Measurements from ENCODE around the gene C4BPB. TPM values are rescaled to one million over a fixed set of nuclear protein-coding genes. Genes with fewer than 3 reads are reported as not detected.

C4BPB gene
- total RNA-seq, 1 donor from 2014 or later, result not detected

DNA sequence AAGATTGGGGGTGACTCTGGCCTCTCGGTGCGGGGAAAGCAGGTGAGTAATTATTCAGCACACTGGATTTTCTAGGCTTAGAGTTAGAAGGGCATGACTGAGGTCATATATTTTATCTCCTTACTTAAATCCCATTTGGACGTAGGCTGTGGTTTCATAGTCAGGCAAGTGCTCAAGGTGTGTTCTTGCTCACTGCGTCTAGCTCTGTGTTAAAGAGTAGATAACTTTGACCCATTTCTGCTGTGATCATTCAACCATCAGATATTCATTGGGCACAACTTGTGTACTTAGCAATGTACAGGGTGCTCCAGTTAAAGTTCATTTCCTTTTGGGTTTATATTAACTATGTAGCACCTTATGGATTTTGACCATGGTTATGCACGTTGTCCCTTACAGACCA, 21.0 kb upstream of the C4BPB start:
- Mint-ChIP-seq H3K4me3 (ENCODE audit: low read depth) (no peak overlapping the region), H3K4me1 (ENCODE audit: low read depth) (no peaks in the 10 kb centered on the region), H3K36me3 (ENCODE audit: insufficient read depth) (peaks cover 10% of the 10 kb centered on the region), H3K27me3 (no peaks in the 10 kb centered on the region), H3K27ac (no peak overlapping the region), H3K9me3 (ENCODE audit: low read depth) (no peaks in the 10 kb centered on the region)
- no peak for DNase-seq (ENCODE audit: low spot score, unreplicated experiment)
- TF ChIP-seq, protein P1, sequence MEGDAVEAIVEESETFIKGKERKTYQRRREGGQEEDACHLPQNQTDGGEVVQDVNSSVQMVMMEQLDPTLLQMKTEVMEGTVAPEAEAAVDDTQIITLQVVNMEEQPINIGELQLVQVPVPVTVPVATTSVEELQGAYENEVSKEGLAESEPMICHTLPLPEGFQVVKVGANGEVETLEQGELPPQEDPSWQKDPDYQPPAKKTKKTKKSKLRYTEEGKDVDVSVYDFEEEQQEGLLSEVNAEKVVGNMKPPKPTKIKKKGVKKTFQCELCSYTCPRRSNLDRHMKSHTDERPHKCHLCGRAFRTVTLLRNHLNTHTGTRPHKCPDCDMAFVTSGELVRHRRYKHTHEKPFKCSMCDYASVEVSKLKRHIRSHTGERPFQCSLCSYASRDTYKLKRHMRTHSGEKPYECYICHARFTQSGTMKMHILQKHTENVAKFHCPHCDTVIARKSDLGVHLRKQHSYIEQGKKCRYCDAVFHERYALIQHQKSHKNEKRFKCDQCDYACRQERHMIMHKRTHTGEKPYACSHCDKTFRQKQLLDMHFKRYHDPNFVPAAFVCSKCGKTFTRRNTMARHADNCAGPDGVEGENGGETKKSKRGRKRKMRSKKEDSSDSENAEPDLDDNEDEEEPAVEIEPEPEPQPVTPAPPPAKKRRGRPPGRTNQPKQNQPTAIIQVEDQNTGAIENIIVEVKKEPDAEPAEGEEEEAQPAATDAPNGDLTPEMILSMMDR (IDR thresholded peaks at IDR 0.05; ENCODE audit: unreplicated experiment), result no peak

DNA sequence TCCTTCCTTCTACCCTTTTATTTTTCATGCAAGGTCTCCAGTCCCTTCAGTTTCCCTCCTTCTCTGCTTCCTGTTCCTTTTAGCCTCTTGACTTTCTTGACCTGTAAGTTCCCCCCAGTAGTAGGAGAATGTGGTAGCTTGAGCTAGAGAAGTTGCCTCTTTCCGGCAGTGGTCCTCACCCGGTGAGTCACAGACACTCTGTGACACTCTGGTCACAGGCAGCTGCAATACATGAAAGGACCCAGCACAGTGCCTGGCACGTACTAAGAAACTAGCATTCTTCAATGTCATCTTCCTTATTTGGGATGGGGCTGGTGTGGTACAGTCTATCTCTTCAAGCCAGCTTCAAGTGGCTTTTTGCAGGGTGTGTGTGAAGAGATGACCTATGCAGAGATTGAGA, 19.6 kb upstream of the C4BPB start:
- Mint-ChIP-seq H3K4me3 (ENCODE audit: low read depth) (no peak overlapping the region), H3K9me3 (ENCODE audit: low read depth) (no peaks in the 10 kb centered on the region), H3K36me3 (ENCODE audit: insufficient read depth) (peaks cover 7% of the 10 kb centered on the region), H3K27ac (no peak overlapping the region), H3K4me1 (ENCODE audit: low read depth) (no peaks in the 10 kb centered on the region), H3K27me3 (no peaks in the 10 kb centered on the region)
- DNase-seq (ENCODE audit: low spot score, unreplicated experiment), result no peak
- TF ChIP-seq, protein P1 (IDR thresholded peaks at IDR 0.05; ENCODE audit: unreplicated experiment), result no peak

DNA sequence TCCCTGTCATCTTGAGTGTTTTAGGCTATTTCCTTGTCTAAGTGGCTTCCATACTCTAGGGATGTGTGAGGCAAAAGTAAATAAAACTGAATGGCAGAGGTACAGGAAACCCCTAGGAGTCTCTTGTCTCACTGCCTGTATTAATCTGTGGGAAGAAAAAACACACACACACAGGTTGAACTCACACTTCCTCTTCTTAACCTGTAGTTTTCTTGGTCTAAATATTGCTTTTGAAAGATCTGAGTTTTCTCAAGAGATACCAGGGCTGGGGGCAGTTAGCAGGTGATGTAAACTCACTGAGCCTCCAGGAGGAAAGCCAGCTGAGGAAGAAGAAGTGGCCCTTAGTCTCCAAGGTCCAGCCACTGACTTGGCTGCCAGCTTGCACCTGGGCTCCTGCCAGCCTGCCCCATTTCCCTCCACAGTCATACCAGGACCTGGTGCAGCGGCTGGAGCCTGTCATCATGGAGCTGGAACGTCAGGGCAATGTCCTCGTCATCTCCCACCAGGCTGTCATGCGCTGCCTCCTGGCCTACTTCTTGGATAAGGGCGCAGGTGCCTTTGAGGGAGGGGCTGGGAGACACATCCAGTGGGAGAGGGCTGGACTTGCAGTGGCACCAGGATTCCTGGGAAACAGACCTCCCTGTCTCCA, 18.7 kb upstream of the C4BPB start:
- no peaks in the 10 kb centered on the region for H3K4me1 Mint-ChIP-seq (ENCODE audit: low read depth)
- TF ChIP-seq, protein P1 (IDR thresholded peaks at IDR 0.05; ENCODE audit: unreplicated experiment), result no peak
- peaks cover 7% of the 10 kb centered on the region for H3K36me3 Mint-ChIP-seq (ENCODE audit: insufficient read depth)
- H3K9me3 Mint-ChIP-seq (ENCODE audit: low read depth), result no peaks in the 10 kb centered on the region
- H3K27ac Mint-ChIP-seq, result no peak overlapping the region
- H3K4me3 Mint-ChIP-seq (ENCODE audit: low read depth), result no peak overlapping the region
- H3K27me3 Mint-ChIP-seq, result no peaks in the 10 kb centered on the region
- DNase-seq (ENCODE audit: low spot score, unreplicated experiment), result no peak

DNA sequence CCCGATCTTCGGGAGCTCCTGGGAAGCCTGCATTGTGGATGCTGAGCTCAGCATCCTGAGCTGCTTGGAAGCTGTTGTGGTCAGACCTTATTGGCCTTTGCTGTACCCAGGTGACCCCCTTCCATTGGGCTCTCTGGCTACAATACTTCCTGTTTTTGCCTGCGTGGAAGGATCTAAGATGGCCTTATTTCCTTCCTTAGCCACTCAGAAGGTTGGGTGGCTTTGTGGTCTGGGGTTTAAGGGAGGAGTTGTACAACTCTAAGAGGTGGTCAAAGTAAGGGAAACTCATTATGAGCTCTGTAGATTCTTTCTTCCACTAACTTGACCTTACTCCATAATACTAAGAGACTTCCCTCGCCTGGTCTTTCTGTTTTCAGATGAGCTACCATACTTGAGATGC, 17.8 kb upstream of the C4BPB start:
- Mint-ChIP-seq H3K27ac (peak overlapping the region; percentile 64), H3K4me3 (ENCODE audit: low read depth) (no peak overlapping the region), H3K27me3 (no peaks in the 10 kb centered on the region), H3K36me3 (ENCODE audit: insufficient read depth) (peaks cover 4% of the 10 kb centered on the region), H3K4me1 (ENCODE audit: low read depth) (no peaks in the 10 kb centered on the region), H3K9me3 (ENCODE audit: low read depth) (no peaks in the 10 kb centered on the region)
- TF ChIP-seq, protein P1 (IDR thresholded peaks at IDR 0.05; ENCODE audit: unreplicated experiment), result no peak
- DNase-seq (ENCODE audit: low spot score, unreplicated experiment), result no peak

DNA sequence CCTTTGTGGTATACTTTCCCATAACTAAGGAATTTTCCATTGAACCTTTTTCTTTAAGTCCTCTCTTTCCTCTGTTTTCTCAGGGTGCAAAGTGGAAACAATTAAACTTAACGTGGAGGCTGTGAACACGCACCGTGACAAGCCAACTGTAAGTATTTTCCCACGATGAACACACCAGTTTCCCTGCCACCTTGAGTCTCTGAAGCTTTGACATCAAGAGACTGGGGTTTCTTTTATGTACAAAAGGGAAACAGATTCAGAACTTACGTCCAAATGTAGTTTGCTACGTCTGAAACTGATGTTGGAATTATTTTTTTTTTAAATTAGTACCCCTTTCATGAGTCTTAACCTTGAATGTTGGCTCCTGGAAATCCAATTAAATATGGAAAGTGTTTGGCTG, 17.2 kb upstream of the C4BPB start:
- H3K4me1 Mint-ChIP-seq (ENCODE audit: low read depth), result no peaks in the 10 kb centered on the region

More for the DNA sequence above, 17.2 kb upstream of the C4BPB start:
- DNase-seq (ENCODE audit: low spot score, unreplicated experiment), result no peak
- Mint-ChIP-seq H3K27ac (no peak overlapping the region), H3K9me3 (ENCODE audit: low read depth) (no peaks in the 10 kb centered on the region), H3K27me3 (no peaks in the 10 kb centered on the region), H3K36me3 (ENCODE audit: insufficient read depth) (peaks cover 4% of the 10 kb centered on the region), H3K4me3 (ENCODE audit: low read depth) (no peak overlapping the region)
- TF ChIP-seq, protein P1 (IDR thresholded peaks at IDR 0.05; ENCODE audit: unreplicated experiment), result no peak
